Measurements from ENCODE around the gene EP400. TPM values are rescaled to one million over a fixed set of nuclear protein-coding genes. Genes with fewer than 3 reads are reported as not detected.

The EP400 gene
- total and polyA plus RNA-seq, 2 of the 8 experiments (the other 6 are each of a cell fraction or from before 2014, with no cell fraction given) = 13.1 to 69.7 TPM

- no peak overlapping the region for H2AK5ac ChIP-seq (ENCODE audit: low read depth, low read length)
- H3K4me1 ChIP-seq (replicated peaks in 1 of 4; ENCODE audit: control insufficient read depth in 3 of 4, insufficient read depth in 4 of 4, low read length in 3 of 4) = peaks cover 0 to 7% (median 3%) of the 10 kb centered on the region in 4 experiments; a peak in 4 of 7 replicates
- no peaks in the 10 kb centered on the region for H3K27me3 ChIP-seq (replicated peaks in 1 of 4; ENCODE audit: control insufficient read depth in 3 of 4, extremely low read depth in 1 of 4, insufficient read depth in 3 of 4, low read length in 3 of 4)
- H3K4ac ChIP-seq (replicated peaks; ENCODE audit: insufficient read length, low read depth, low read length) = no peak overlapping the region
- POLR2A ChIA-PET (ENCODE audit: partially characterized antibody) = interaction anchor here (1.1 kb wide), 1 partner anchor 28 kb away, joined by 3 read pairs; no protein-coding TSS in a partner anchor
- H3K9ac ChIP-seq (replicated peaks in 1 of 4; ENCODE audit: extremely low read depth in 1 of 4, low read depth in 3 of 4, low read length in 3 of 4) = no peak overlapping the region
- no peaks in the 10 kb centered on the region for H3K79me2 ChIP-seq (ENCODE audit: control insufficient read depth in 1 of 2, insufficient read depth in 2 of 2, low read length in 2 of 2)
- H2BK120ac ChIP-seq (replicated peaks; ENCODE audit: low read depth, low read length) = no peak overlapping the region
- no peak for FAIRE-seq
- H3K4me3 ChIP-seq (ENCODE audit: extremely low read depth in 1 of 4, insufficient read depth in 2 of 4, low read depth in 3 of 4, low read length in 4 of 4) = no peak overlapping the region
- H4K91ac ChIP-seq (replicated peaks; ENCODE audit: insufficient read length, low read length) = no peak overlapping the region
- WGBS, 2 experiments (ENCODE audit: extremely low coverage in 1 of 2, insufficient coverage in 1 of 2, insufficient read length in 1 of 2, insufficient replicate concordance in 2 of 2, low coverage in 1 of 2, low lambda C conversion rate in 2 of 2, missing lambda C conversion rate in 1 of 2) = 92% methylated on average over 7 of the region's 7 CpGs; no CpG with 5 or more reads in 1 of the 2 experiments
- no peak overlapping the region for H2BK5ac ChIP-seq (ENCODE audit: low read depth, low read length)
- H4K5ac ChIP-seq (ENCODE audit: insufficient read length, low read depth, low read length) = no peak overlapping the region
- H3K27ac ChIP-seq (ENCODE audit: low read depth, low read length) = no peak overlapping the region
- H3K79me1 ChIP-seq (ENCODE audit: low read depth, low read length) = no peaks in the 10 kb centered on the region; the same call in 1 of the 2 replicates
- peaks cover 3 to 14% of the 10 kb centered on the region in 2 experiments for H4K20me1 ChIP-seq (replicated peaks in 1 of 2; ENCODE audit: control insufficient read depth in 1 of 2, insufficient read depth in 2 of 2, low read length in 2 of 2)
- H3K14ac ChIP-seq (ENCODE audit: insufficient read length) = no peak overlapping the region
- no peaks in the 10 kb centered on the region for H3K9me3 ChIP-seq (ENCODE audit: insufficient read depth in 2 of 2, low read depth in 1 of 2, low read length in 1 of 2)
- H4K8ac ChIP-seq (ENCODE audit: extremely low read depth, insufficient read depth, low read length) = no peak overlapping the region; the same call in 1 of the 2 replicates
- H3K23ac ChIP-seq (ENCODE audit: insufficient read length) = no peak overlapping the region
- no peak overlapping the region for H2BK12ac ChIP-seq (ENCODE audit: low read depth, low read length)
- H3K18ac ChIP-seq (ENCODE audit: extremely low read depth, low read length) = no peak overlapping the region
- H3K23me2 ChIP-seq (ENCODE audit: low read depth, low read length) = no peaks in the 10 kb centered on the region
- no peak overlapping the region for H3K4me2 ChIP-seq (ENCODE audit: insufficient read depth in 1 of 2, low read depth in 2 of 2, low read length in 2 of 2)
- H2AFZ ChIP-seq (ENCODE audit: low read length) = no peak overlapping the region
- DNase-seq (ENCODE audit: low read depth in 1 of 2, low spot score in 2 of 2) = no peak
- H3K56ac ChIP-seq (replicated peaks; ENCODE audit: insufficient read length, low read depth, low read length) = no peak overlapping the region
- CTCF ChIA-PET (ENCODE audit: partially characterized antibody) = no interaction called here
- H2BK15ac ChIP-seq (ENCODE audit: low read length) = no peak overlapping the region
- H3K36me3 ChIP-seq (ENCODE audit: control insufficient read depth in 2 of 4, insufficient read depth in 4 of 4, low read length in 3 of 4) = peaks cover 2 to 13% (median 4%) of the 10 kb centered on the region in 4 experiments; a peak in 5 of 8 replicates
- no peak overlapping the region for H2BK20ac ChIP-seq (ENCODE audit: low read length)
- TF ChIP-seq CHD1 (IDR thresholded peaks at IDR 0.05; ENCODE audit: low read depth, low read length) (no peak), GABPA (IDR thresholded peaks at IDR 0.05; ENCODE audit: borderline replicate concordance, insufficient read depth, low read length) (no peak), GTF2F1 (IDR thresholded peaks at IDR 0.05; ENCODE audit: borderline replicate concordance, low read depth, low read length) (no peak), EP300 (IDR thresholded peaks at IDR 0.05; ENCODE audit: borderline replicate concordance in 1 of 2, low read depth in 2 of 2, low read length in 2 of 2) (no peak), SUZ12 (IDR thresholded peaks at IDR 0.05; ENCODE audit: low read length) (no peak), NANOG (IDR thresholded peaks at IDR 0.05; ENCODE audit: insufficient read depth, low read depth, low read length, poor library complexity, severe bottlenecking) (no peak), TAF1 (IDR thresholded peaks at IDR 0.05; ENCODE audit: low read depth, low read length) (no peak), CREB1 (IDR thresholded peaks at IDR 0.05) (no peak), MAFK (IDR thresholded peaks at IDR 0.05; ENCODE audit: low read depth, low read length) (no peak), CHD2 (IDR thresholded peaks at IDR 0.05; ENCODE audit: low read length) (no peak), POLR2AphosphoS5 (IDR thresholded peaks at IDR 0.05; ENCODE audit: low read depth, low read length) (no peak), ZNF274 (IDR thresholded peaks at IDR 0.05; ENCODE audit: borderline replicate concordance, extremely low read depth, low read length) (no peak), CBX8 (IDR thresholded peaks at IDR 0.05; ENCODE audit: borderline replicate concordance, low read depth, low read length) (no peak), SP4 (IDR thresholded peaks at IDR 0.05; ENCODE audit: low read length) (no peak), SAP30 (IDR thresholded peaks at IDR 0.05; ENCODE audit: insufficient read depth, insufficient replicate concordance, low read length) (no peak)
Measured at GRCh38 chr12:132106921-132107320, 157.2 kb downstream of the EP400 start.

Measured in H1 (cell line).